NCI-H1105 treated with DMSO at 0.1 percent for 48 hours (cell line): ENCODE measurements around the gene SEC61A1.

Source experiments
- DNase-seq: peaks from one replicate; lab custom pipeline; 2025; lab: John Stamatoyannopoulos, UW

SEC61A1 gene

GRCh38 chr3:128051837-128052594, at the start of gene SEC61A1:
SEC61A1 (plus strand) TSS chr3:128052437; CDS start chr3:128052553, 116 bp downstream.
- peak; percentile 96 for DNase-seq

DNA sequence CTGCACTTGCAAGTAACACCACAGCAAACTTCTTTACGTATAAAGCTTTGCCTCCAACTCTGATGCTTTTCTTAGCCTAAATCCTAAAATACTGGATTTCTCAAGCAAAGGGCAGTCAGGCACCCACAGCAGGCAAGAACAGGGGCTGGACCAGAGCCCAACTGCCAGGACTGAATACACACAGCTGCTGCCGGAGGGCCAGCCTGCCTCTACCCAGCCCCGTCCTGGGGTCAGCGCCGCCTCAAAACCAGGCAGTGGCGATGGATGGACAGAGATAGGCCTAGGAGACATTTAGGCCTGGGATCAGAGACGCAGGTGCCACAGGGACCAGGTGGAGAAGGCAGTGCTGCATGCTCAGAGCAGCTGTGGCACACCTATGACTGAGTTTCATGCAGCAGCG, 47.6 kb upstream of the SEC61A1 start:
- no peak for DNase-seq

GRCh38 chr3:128006061-128007032, 45.9 kb upstream of the SEC61A1 start:
- DNase-seq: no peak

DNA sequence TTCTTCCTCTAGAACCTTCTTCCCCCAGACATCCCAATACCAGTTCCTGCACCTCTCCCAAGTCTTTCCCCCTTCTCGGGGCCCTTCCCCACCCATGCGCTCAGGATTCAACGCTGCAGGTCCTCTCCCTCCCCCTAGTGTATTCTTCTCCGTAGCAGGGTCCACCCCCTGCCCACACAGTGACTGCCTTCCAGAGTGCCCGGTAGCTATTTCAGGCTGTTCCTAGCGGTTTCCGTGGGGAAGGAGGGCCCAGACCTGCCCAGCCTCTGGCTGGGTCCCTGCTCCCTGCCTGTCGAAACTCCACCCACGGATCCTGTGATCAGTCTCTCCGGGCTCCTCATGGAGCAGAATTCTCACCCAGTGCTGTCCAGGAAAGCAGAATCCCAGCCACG, 45.2 kb upstream of the SEC61A1 start:
- no peak for DNase-seq

DNA sequence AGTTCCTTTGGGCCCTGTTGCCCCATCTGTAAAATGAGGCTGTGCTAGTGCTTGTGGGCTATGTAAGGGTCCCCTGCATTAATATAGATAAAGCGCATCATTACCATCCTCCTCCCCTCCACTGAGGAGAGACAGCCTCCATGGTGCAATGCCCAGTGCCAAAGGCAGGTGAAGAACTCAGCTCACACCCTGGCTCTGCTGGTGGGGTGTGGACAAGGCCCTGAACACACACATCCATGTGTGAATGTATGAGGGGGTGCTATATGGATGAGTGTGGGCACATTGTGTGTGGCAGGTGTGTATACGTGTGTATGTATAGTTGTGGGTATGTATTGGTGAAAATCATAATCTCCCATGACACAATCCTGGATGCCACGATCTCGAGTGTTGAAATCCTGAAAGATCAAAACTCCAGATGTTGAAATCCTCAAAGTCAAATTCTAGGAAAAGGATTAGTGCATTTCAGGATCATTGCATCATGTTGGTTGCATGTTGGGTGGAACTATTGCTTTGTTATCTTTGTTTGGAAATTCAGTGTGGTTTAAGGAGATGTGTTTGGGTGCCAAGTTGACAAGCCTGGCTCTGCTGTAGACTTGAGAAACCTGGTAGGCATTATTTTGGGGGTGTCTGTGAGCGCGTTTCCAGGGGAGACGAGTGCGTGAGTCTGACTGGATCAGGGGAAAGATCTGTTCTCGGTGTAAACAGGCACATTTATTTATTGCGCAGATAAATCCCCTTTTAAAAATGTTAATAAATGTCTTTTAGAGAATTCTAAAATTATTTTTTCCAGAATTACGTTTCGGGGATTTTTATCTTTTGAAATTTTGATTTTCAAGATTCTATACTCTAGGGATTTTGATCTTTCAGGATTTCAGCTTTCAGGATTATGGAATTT, 42.0 kb upstream of the SEC61A1 start:
- DNase-seq: no peak

GRCh38 chr3:128011140-128011539, 41.1 kb upstream of the SEC61A1 start:
- peak; percentile 78 for DNase-seq

DNA sequence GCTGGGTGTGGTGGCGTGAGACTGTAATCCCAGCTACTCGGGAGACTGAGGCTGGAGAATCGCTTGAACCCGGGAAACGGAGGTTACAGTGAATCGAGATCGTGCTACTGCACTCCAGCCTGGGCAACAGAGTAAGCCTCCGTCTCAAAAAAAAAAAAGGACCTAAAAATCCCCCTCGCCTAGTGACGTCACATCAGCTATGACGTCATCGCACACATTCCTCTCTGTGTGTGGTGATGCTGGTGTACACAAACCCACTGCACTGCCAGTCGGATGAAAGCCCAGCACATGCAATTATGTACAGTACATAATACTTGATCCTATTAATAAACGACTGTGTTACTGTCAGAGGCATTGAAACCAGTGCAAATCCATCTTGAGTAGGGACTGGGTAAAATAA, 40.2 kb upstream of the SEC61A1 start:
- no peak for DNase-seq

GRCh38 chr3:128014548-128014947, 37.7 kb upstream of the SEC61A1 start:
- no peak for DNase-seq

GRCh38 chr3:128016502-128016901, 35.7 kb upstream of the SEC61A1 start:
- no peak for DNase-seq

GRCh38 chr3:128021768-128022372, 30.4 kb upstream of the SEC61A1 start:
- DNase-seq: no peak

DNA sequence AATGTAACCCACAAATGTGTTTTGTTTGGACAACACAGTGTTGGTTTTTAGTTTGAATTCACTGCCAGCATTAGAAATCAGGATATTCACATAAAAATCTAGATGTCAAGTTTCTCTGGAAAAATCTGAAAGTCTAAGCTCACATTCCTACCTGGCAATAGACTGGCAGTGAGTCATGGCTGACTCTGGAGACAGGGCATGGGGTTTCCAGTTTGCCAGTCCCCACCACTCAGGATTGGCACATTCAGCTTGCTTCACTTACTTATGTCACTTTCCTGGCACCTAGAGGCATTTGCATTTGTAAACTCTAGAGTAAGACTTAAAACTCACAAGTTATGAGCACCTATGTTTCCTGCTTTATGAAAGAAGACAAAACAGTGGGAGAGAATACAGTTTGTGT, 19.1 kb upstream of the SEC61A1 start:
- DNase-seq: no peak

- DNase-seq: no peak
Measured at GRCh38 chr3:128036119-128036518, 16.1 kb upstream of the SEC61A1 start.

- DNase-seq: no peak
Measured at GRCh38 chr3:128040041-128040440, 12.2 kb upstream of the SEC61A1 start.

- DNase-seq: no peak
Measured at GRCh38 chr3:128040660-128041059, 11.6 kb upstream of the SEC61A1 start.

GRCh38 chr3:128041344-128041743, 10.9 kb upstream of the SEC61A1 start:
- DNase-seq: no peak

DNA sequence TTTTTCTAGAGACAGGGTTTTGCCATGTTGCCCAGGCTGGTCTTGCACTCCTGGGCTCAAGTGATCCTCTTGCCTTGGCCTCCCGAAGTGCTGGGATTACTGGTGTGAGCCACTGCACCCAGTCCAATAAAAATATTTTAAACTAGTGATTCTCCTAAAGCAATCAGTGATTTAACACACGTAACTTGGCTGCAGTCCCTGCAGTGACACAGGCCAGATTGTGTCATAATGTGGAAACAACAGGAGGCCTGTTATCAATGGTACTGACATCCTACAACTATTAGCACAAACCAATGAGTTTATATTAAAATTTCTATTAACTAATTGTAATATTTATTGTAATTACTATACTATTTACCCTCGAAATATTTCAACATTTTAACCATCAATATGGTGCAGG, 1.6 kb upstream of the SEC61A1 start:
- DNase-seq: no peak

GRCh38 chr3:128051459-128051836, 789 bp upstream of the SEC61A1 start:
- DNase-seq: peak; percentile 38

DNA sequence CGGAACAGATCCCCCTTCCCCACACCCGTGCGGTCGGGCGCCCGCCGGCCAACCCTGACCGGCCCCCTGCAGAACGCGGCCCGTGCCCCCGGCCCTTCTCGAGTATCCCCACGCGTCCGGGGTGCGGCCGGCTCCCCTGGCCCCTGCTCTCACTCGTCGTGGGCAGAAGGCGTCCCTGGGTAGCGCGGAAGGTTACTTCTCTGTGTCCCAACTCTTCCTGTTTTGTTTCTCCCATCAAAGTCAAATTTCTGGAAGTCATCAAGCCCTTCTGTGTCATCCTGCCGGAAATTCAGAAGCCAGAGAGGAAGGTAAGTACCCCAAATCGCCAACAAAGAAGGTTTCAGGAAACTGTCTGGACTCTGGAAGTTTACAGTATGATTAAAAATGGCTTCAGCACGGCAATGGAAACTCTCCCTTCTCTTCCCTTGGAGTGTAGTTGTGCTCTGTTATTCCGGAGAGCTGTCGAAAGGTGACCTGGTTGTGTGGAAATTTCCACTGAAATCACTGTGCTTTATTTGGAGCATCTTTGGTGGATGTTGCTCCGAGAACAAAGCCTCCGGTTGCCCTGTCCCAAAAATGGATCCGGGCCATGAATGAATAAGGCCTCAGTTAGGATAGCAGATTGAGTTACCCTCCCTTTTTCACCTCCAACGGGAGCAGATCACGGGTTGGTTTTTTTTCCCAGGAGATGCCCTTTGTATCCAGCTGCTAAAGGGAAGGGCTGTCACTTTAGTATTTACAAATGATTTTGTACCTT, 536 bp downstream of the SEC61A1 start:
- DNase-seq: no peak

DNA sequence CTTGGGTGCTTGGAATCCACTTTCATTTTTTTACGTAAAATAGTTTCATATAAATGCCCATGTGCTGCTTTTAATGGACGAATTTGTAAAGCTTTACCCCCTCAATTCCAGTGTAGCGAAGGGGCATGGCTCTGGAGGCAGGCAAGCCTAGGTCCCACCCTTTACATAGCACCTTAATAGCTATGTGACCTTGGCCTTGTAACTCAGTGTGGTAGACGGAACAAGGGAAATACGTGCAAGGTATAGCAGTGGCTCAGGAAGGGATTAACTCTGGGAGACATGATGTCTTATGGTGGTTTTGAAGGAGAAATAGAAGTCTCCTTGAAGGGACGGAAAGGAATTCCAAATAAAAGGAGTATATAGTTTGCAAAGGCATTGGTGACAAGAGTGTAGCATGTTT, 1.4 kb downstream of the SEC61A1 start:
- DNase-seq: no peak

DNA sequence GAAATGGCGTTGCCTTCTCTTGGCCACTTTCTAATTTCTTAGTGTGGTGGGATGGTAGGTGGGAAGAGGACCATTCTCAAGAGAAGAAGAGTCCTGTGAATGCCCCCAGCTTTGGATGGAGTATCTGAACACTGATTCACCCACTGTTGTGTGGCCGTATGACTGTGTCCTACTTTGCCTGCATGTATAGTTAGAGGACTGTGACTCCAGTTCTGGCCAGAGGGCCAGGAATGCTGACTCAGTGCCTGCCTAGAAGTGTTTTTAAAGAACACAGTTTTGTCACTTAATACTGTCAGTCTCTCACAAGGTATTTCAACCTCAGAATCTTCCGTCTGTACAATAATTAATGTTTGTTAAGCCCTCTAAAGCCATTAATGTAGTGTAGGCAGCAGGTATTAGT, 2.1 kb downstream of the SEC61A1 start:
- DNase-seq: no peak

DNA sequence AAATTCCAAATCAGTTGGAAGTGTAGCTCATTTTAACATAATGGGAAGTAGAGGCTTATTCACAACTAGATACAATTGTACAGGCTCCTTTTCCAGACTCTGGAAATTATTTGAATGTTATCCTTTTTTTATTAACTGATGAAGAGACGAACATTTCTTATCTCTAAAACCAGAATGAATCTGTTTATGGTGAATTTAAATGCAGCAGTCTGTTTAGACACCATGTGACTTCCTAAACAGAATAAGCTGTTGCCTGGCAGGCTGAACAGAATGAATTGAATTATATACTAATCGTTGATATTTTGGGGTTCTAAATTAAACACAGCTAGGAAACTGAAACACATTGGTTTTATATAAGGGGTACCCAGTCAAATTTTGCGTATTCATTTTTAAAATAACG, 4.0 kb downstream of the SEC61A1 start:
- DNase-seq: no peak
